Upper lobe of right lung (tissue), 1 donor: ENCODE measurements around the gene CRYBB3. TPM values are rescaled to one million over a fixed set of nuclear protein-coding genes. Genes with fewer than 3 reads are reported as not detected.

Experiments used
- ATAC-seq: fragments of 200-7000 bp; cut with Tn5 transposase; one replicate; pipeline ENCODE4 v1.9.1; 2020; ENCODE audit warnings: mild to moderate bottlenecking, moderate library complexity
- DNase-seq: peaks from one replicate; pipeline ENCODE4 v3.0.0-alpha.2; 2020
- H3K27ac ChIP-seq: fragments of 200-600 bp; one replicate; pipeline ENCODE4 v1.8.0; 2022
- H3K27me3 ChIP-seq: fragments of 200-600 bp; one replicate; pipeline ENCODE4 v1.8.0; 2022; ENCODE audit warnings: mild to moderate bottlenecking
- H3K36me3 ChIP-seq: fragments of 200-600 bp; one replicate; pipeline ENCODE4 v1.8.0; 2022
- H3K4me1 ChIP-seq: fragments of 200-600 bp; one replicate; pipeline ENCODE4 v1.8.0; 2022
- H3K4me3 ChIP-seq: fragments of 200-600 bp; one replicate; pipeline ENCODE4 v1.8.0; 2022; ENCODE audit warnings: mild to moderate bottlenecking
- H3K9me3 ChIP-seq: fragments of 200-600 bp; one replicate; pipeline ENCODE4 v1.8.0; 2022
- CTCF ChIP-seq: fragments of 200-600 bp; IDR thresholded peaks from one replicate; pipeline ENCODE4 v1.8.0; 2022; ENCODE audit warnings: antibody characterized with exemption
- intact Hi-C: fragments of 100-400 bp; cut with DNase I; formaldehyde crosslinking; loops from one replicate; pipeline ENCODE4 v1.11.0; 2022
- total RNA-seq: library from RNA; stranded (reverse); fragmentation: NEBNext Ultra II Directional; extraction: Animal tissue kit (Norgen Biotek cat#: 25700); gene quantifications from one replicate; pipeline ENCODE4 v1.2.1, GENCODE V29; 2021
- donor health status: DM: no; HTN: yes; CAD: no; lungs with severe emphysema.

The CRYBB3 gene
- total RNA-seq, 1 donor from 2014 or later: 0.72 TPM

DNA sequence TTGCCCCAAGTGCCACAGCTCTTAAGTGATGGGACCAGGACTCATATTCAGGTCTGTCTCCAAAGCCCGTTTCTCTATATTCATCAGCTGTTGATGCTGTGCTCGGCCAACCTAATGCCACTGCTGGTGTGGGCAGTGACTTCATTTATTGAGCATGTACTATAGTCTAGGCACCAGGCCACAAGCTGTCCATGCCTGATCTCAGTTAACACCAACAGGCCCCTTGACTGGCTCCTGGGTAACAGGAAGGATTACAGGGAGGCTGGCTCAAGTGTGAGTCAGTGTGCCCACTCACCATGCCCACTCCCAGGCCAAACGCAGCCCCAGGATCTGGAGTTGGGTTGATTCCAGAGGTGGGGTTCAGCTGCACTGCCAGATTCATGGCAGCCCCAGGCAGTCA is 11.1 kb downstream of the CRYBB3 start:
- Histone ChIP-seq H3K4me1 (no peaks in the 10 kb centered on the region), H3K4me3 (no peak overlapping the region), H3K36me3 (no peaks in the 10 kb centered on the region), H3K9me3 (no peaks in the 10 kb centered on the region), H3K27ac (no peak overlapping the region), H3K27me3 (no peaks in the 10 kb centered on the region)
- ATAC-seq (no peak), DNase-seq (no peak)
- intact Hi-C loops: no loop called here
- no peak for TF ChIP-seq CTCF

GRCh38 chr22:25212337-25212736 is 12.7 kb downstream of the CRYBB3 start:
- H3K4me1 ChIP-seq: no peaks in the 10 kb centered on the region
- H3K36me3 ChIP-seq: no peaks in the 10 kb centered on the region
- no peak overlapping the region for H3K4me3 ChIP-seq
- intact Hi-C loops: no loop called here
- no peaks in the 10 kb centered on the region for H3K9me3 ChIP-seq
- no peak overlapping the region for H3K27ac ChIP-seq
- no peak for TF ChIP-seq CTCF
- H3K27me3 ChIP-seq: peaks cover 5% of the 10 kb centered on the region
- no peak for ATAC-seq
- DNase-seq: no peak

DNA sequence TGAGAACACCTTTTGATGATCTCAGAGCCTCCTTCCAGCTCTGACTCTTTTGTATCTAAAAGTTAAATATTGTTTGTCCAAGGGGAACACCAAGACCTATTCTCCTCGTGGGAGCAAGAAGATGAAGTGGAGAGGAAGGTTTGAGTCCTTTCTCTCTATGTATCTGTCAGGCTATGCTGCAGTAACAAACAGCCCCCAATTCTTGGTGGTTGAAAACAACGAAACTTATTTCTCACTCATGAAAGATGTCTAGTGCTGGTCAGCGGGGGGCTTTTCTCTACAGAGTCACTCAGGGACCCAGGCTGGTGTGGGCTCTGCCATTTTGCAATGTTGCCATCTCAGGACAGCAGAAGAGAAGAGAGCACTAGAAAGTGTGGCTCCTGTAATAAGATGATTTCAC is 13.6 kb downstream of the CRYBB3 start:
- intact Hi-C loops: no loop called here

GRCh38 chr22:25216230-25216629 is 16.6 kb downstream of the CRYBB3 start:
- ATAC-seq: no peak
- H3K4me3 ChIP-seq: no peak overlapping the region
- no peak overlapping the region for H3K27ac ChIP-seq
- peaks cover 5% of the 10 kb centered on the region for H3K27me3 ChIP-seq
- H3K4me1 ChIP-seq: no peaks in the 10 kb centered on the region
- intact Hi-C loops: no loop called here
- no peaks in the 10 kb centered on the region for H3K9me3 ChIP-seq
- no peak for TF ChIP-seq CTCF
- no peak for DNase-seq
- no peaks in the 10 kb centered on the region for H3K36me3 ChIP-seq

More for the DNA sequence above, 13.6 kb downstream of the CRYBB3 start:
- DNase-seq (peak; percentile 11), ATAC-seq (no peak)
- H3K4me1 ChIP-seq: no peaks in the 10 kb centered on the region
- H3K27ac ChIP-seq: no peak overlapping the region
- TF ChIP-seq CTCF: no peak
- H3K36me3 ChIP-seq: no peaks in the 10 kb centered on the region
- no peaks in the 10 kb centered on the region for H3K9me3 ChIP-seq
- no peak overlapping the region for H3K4me3 ChIP-seq
- peaks cover 5% of the 10 kb centered on the region for H3K27me3 ChIP-seq

- DNase-seq (no peak), ATAC-seq (no peak)
- H3K36me3 ChIP-seq: no peaks in the 10 kb centered on the region
- H3K4me1 ChIP-seq: no peaks in the 10 kb centered on the region
- no peaks in the 10 kb centered on the region for H3K9me3 ChIP-seq
- H3K27me3 ChIP-seq: peaks cover 5% of the 10 kb centered on the region
- no peak for TF ChIP-seq CTCF
- intact Hi-C loops: no loop called here
- H3K27ac ChIP-seq: no peak within 1 kb of the TSS
- no peak within 1 kb of the TSS for H3K4me3 ChIP-seq
Measured at GRCh38 chr22:25219211-25219689, 19.6 kb downstream of the CRYBB3 start, which contains the start of gene CRYBB2. TSS of gene CRYBB2 (plus strand) at chr22:25219639. CDS start at chr22:25221430, 1,791 bp downstream.

- H3K27ac ChIP-seq: no peak overlapping the region
- no peaks in the 10 kb centered on the region for H3K4me1 ChIP-seq
- no peak overlapping the region for H3K4me3 ChIP-seq
- no peaks in the 10 kb centered on the region for H3K9me3 ChIP-seq
- no peak for TF ChIP-seq CTCF
- DNase-seq (no peak), ATAC-seq (no peak)
- H3K27me3 ChIP-seq: peaks cover 7% of the 10 kb centered on the region
- intact Hi-C loops: no loop called here
- no peaks in the 10 kb centered on the region for H3K36me3 ChIP-seq
Measured at GRCh38 chr22:25219948-25220442, 20.3 kb downstream of the CRYBB3 start.
